AG09309 (cell line): ENCODE measurements around the gene TNFAIP6.

Experiments used
- DNase-seq: peaks from one replicate; pipeline ENCODE4 v3.0.0-alpha.2; 2010; ENCODE audit warnings: low read depth
- H3K4me3 ChIP-seq: 2 replicates; pipeline ENCODE4 v1.5.1; 2011; ENCODE audit warnings: mild to moderate bottlenecking, low read depth, low read length, moderate library complexity; ENCODE audit not compliant: control insufficient read depth
- CTCF ChIP-seq: IDR thresholded peaks from 2 replicates; pipeline ENCODE4 v1.5.1; 2011; ENCODE audit warnings: mild to moderate bottlenecking, low read depth, low read length, inconsistent platforms; ENCODE audit not compliant: insufficient read depth, control insufficient read depth; ENCODE audit errors: missing control alignments

The TNFAIP6 gene

DNA sequence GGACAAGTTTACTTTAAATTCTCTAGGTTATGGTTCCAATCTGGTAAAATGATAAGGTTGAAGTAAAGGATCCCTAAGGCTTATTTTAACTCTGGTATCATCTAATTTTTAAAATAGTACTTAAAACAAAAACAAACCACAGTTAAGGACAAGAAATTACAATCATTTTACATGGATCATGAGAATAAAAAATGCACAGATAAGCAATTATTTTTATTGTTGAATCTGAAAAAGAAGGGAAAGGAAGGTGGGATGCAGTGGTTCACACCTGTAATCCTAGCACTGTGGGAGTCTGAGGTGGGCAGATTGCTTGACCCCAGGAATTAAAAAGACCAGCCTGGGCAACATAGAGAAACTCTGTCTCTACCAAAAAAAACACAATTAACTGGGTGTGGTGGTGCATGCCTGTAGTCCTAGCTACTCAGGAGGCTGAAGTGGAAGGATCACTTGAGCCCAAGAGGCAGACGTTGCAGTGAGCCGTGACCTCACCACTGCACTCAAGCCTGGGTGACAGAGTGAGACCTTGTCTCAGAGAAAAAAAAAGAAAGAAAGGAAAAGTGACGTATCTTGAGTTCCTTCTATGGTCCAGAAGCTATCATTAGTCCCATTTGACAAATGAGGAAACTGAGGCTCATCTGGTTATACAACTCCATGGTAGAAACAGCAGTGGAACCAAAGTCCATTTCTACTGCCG lies 2.5 kb downstream of the TNFAIP6 start:
- TF ChIP-seq CTCF: no peak
- no peak overlapping the region for H3K4me3 ChIP-seq
- no peak for DNase-seq

DNA sequence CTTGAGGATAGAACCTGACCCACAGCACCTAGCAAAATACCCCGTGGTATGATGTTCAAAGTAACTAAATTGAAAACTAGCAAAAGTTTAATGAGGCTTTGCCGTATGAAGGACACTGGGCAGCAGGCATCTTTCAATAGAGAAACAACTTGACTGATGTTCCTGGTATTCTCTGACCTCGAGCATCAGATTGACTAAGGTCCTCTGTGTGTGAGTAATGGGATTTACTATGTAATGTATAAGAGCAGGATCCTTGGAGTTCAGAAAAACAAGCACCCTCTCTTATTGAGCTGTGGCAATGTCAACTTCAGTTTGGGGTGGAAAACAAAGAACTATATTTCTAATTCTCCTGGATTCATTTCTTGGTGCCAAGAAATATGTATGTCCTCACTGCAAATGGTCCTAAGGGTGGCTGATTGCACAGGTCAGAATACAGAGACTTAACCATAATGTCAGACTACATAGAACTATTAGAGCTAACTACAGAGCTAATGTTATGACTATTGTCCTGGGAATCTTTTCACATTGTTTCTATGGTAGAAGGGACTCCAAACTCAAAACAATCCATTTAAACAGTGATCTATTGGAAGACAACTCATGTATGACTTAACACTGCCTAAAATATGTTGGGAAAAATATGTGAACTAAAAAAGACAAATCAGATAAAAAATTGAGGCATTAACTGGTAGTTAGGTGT lies 4.4 kb downstream of the TNFAIP6 start:
- H3K4me3 ChIP-seq: no peak overlapping the region
- DNase-seq: no peak
- no peak for TF ChIP-seq CTCF

DNA sequence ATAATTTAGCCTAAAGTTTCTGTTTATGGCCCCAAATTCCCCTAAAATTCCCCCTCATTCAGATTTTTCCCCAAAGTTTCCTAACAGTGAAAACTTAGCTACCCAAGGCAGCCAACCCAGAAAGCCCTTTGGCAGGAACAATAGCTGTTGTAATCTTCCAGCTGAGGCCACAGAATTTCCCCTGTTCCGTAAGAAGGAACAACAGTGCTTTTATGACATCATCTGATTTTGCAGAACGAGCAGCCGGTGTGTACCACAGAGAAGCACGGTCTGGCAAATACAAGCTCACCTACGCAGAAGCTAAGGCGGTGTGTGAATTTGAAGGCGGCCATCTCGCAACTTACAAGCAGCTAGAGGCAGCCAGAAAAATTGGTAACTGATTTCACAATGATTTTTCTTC lies 6.3 kb downstream of the TNFAIP6 start:
- no peak overlapping the region for H3K4me3 ChIP-seq
- no peak for DNase-seq
- no peak for TF ChIP-seq CTCF

DNA sequence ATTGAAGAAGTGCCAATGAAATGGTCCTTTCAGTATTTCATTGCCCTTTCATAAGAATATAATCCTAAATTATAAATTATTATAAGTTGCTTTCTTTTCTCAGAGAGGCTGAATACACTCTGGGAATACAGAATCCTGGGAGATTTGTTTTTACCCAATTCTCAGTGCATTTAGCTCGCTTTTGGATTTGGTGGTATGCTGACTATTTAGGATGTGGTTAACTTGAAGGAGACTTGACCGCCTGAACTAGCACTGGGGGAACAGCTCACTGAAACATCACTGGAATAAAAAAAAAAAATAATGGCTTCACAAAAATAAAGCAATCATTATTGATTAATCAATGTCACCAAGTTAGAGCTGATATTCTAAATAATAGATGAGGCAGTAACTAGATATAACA lies 10.2 kb downstream of the TNFAIP6 start:
- peak; percentile 38 for DNase-seq
- no peak for TF ChIP-seq CTCF
- H3K4me3 ChIP-seq: no peak overlapping the region

- DNase-seq: peak; percentile 70
- no peak for TF ChIP-seq CTCF
- H3K4me3 ChIP-seq: no peak overlapping the region
These were observed 17.0 kb downstream of the TNFAIP6 start for GRCh38 chr2:151374436-151374835.

- no peak for DNase-seq
- no peak overlapping the region for H3K4me3 ChIP-seq
- no peak for TF ChIP-seq CTCF
These were observed 21.8 kb downstream of the TNFAIP6 start for GRCh38 chr2:151379169-151379568.
